ENCODE measurements around the gene NDUFB10.
"Not testable (repeated sequence)": the region's sequence is repeated elsewhere in the genome, so short reads cannot be mapped to it uniquely, and the experiment has no call there.

The NDUFB10 gene

DNA sequence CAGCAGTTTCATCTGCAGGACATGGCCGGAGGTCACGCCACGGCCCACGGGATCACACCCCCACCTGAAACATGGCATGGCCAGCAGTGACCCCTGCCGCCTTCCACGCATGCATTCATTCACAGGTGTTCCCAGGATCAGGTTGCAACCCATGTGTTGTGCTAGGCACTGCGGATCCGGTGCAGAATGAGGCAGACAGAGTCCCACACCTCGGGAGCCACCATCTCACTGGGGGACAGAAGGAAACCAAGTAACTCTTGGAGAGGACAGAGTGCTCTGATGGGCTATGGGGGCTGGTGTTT lies 12.0 kb upstream of the NDUFB10 start:
- H3K4me3 ChIP-seq (ENCODE audit: control insufficient read depth in 1 of 7, extremely low read depth in 1 of 7, insufficient read depth in 4 of 7, low read depth in 2 of 7, low read length in 6 of 7): no peak overlapping the region

DNA sequence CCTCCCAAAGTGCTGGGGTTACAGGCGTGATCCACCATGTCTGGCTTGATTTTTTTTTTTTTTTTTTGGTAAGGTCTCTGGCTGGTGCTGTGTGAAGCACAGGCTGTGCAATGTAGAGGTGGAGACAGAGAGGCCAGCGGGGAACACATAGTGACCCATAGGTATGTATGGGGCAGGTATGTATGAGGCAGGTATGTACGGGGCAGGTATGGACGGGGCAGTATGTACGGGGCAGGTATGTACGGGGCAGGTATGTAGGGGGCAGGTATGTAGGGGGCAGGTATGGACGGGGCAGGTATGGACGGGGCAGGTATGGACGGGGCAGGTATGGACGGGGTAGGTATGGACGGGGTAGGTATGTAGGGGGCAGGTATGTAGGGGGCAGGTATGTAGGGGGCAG lies 9.8 kb upstream of the NDUFB10 start:
- no peak for DNase-seq
- POLR2A ChIA-PET: no interaction called here
- Histone ChIP-seq H3K27ac (ENCODE audit: insufficient read depth in 1 of 2, low read depth in 1 of 2, low read length in 2 of 2, poor library complexity in 1 of 2, severe bottlenecking in 2 of 2) (no peak overlapping the region), H3K36me3 (ENCODE audit: control insufficient read depth in 4 of 4, insufficient read depth in 4 of 4, low read length in 3 of 4) (no peaks in the 10 kb centered on the region), H3K27me3 (replicated peaks in 2 of 5; ENCODE audit: control insufficient read depth in 4 of 5, insufficient read depth in 5 of 5, low read length in 4 of 5) (no peaks in the 10 kb centered on the region), H3K4me1 (ENCODE audit: control extremely low read depth in 1 of 4, control insufficient read depth in 4 of 4, insufficient read depth in 4 of 4, low read length in 3 of 4) (no peaks in the 10 kb centered on the region), H3K9me3 (ENCODE audit: control extremely low read depth in 1 of 5, control insufficient read depth in 4 of 5, insufficient read depth in 2 of 5, low read depth in 1 of 5, low read length in 4 of 5) (no peaks in the 10 kb centered on the region), H3K4me3 (ENCODE audit: control insufficient read depth in 1 of 7, extremely low read depth in 1 of 7, insufficient read depth in 4 of 7, low read depth in 2 of 7, low read length in 6 of 7) (no peak overlapping the region)
- 99% methylated on average over 7 of the region's 11 CpGs for whole genome bisulfite sequencing (ENCODE audit: insufficient coverage)
- CTCF ChIA-PET: interaction anchor here (0.6 kb wide), 1 partner anchor 331 kb away, joined by 3 read pairs; no protein-coding TSS in a partner anchor

More for the DNA sequence above, 12.0 kb upstream of the NDUFB10 start:
- no peak overlapping the region for H3K27ac ChIP-seq (ENCODE audit: insufficient read depth in 1 of 2, low read depth in 1 of 2, low read length in 2 of 2, poor library complexity in 1 of 2, severe bottlenecking in 2 of 2)
- WGBS (ENCODE audit: insufficient coverage): 97% methylated on average over 9 of the region's 9 CpGs
- POLR2A ChIA-PET: no interaction called here
- DNase-seq: no peak
- H3K27me3 ChIP-seq (replicated peaks in 2 of 5; ENCODE audit: control insufficient read depth in 4 of 5, insufficient read depth in 5 of 5, low read length in 4 of 5): no peaks in the 10 kb centered on the region
- peaks cover 0 to 13% (median 9%) of the 10 kb centered on the region in 4 experiments for H3K4me1 ChIP-seq (ENCODE audit: control extremely low read depth in 1 of 4, control insufficient read depth in 4 of 4, insufficient read depth in 4 of 4, low read length in 3 of 4)
- H3K36me3 ChIP-seq (ENCODE audit: control insufficient read depth in 4 of 4, insufficient read depth in 4 of 4, low read length in 3 of 4): no peaks in the 10 kb centered on the region
- H3K9me3 ChIP-seq (ENCODE audit: control extremely low read depth in 1 of 5, control insufficient read depth in 4 of 5, insufficient read depth in 2 of 5, low read depth in 1 of 5, low read length in 4 of 5): no peaks in the 10 kb centered on the region
- CTCF ChIA-PET: interaction anchor here (0.8 to 1.0 kb wide), 2 partner anchors 10 to 16 kb away, joined by 3 read pairs; no protein-coding TSS in a partner anchor

DNA sequence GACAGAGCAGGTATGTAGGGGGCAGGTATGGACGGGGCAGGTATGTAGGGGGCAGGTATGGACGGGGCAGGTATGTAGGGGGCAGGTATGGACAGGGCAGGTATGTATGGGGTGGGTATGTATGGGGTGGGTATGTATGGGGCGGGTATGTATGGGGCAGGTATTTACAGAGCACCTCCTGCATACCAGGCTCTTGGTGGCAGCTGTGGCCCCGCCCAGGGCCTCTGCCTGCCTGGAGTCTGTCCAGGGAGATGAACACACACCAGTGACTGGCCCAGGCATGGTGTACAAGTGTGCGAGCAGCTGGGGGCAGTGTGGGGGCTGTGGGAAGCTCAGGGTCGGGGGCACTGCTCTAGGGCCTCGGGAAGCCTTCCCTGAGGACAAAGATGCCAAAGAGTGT lies 9.3 kb upstream of the NDUFB10 start:
- 89% methylated on average over 4 of the region's 7 CpGs for WGBS (ENCODE audit: insufficient coverage)
- no peak overlapping the region for H3K4me3 ChIP-seq (ENCODE audit: control insufficient read depth in 1 of 7, extremely low read depth in 1 of 7, insufficient read depth in 4 of 7, low read depth in 2 of 7, low read length in 6 of 7)
- H3K27ac ChIP-seq (ENCODE audit: insufficient read depth in 1 of 2, low read depth in 1 of 2, low read length in 2 of 2, poor library complexity in 1 of 2, severe bottlenecking in 2 of 2): no peak overlapping the region
- no peaks in the 10 kb centered on the region for H3K36me3 ChIP-seq (ENCODE audit: control insufficient read depth in 4 of 4, insufficient read depth in 4 of 4, low read length in 3 of 4)
- no peak for DNase-seq
- ChIA-PET CTCF (interaction anchor here (0.5 to 1.7 kb wide), 2 partner anchors 10 to 117 kb away, joined by 3 to 6 read pairs; no protein-coding TSS in a partner anchor), POLR2A (no interaction called here)
- no peaks in the 10 kb centered on the region for H3K4me1 ChIP-seq (ENCODE audit: control extremely low read depth in 1 of 4, control insufficient read depth in 4 of 4, insufficient read depth in 4 of 4, low read length in 3 of 4)
- no peaks in the 10 kb centered on the region for H3K27me3 ChIP-seq (replicated peaks in 2 of 5; ENCODE audit: control insufficient read depth in 4 of 5, insufficient read depth in 5 of 5, low read length in 4 of 5)
- H3K9me3 ChIP-seq (ENCODE audit: control extremely low read depth in 1 of 5, control insufficient read depth in 4 of 5, insufficient read depth in 2 of 5, low read depth in 1 of 5, low read length in 4 of 5): no peaks in the 10 kb centered on the region

DNA sequence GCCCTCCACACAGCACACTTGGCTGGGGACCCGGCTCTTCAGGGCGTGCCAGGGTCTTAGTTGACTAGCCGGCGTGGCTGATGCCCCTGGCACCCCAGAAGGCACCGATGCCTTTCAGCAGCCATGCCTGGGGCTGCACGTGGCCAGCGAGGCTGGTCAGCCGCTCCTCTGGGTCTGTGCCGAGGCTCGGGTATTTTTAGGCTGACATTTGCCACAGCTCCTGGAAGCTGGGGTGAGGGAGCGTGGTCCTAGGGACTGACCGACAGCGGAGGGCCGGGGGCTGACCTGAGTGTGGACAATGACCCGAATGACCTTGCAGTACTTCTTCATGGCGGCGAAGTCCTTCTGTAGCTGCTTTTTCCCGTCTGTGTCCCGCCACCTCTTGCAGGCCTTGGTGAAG lies 8.8 kb upstream of the NDUFB10 start:
- no peaks in the 10 kb centered on the region for H3K4me1 ChIP-seq (ENCODE audit: control extremely low read depth in 1 of 4, control insufficient read depth in 4 of 4, insufficient read depth in 4 of 4, low read length in 3 of 4)
- no peaks in the 10 kb centered on the region for H3K36me3 ChIP-seq (ENCODE audit: control insufficient read depth in 4 of 4, insufficient read depth in 4 of 4, low read length in 3 of 4)
- WGBS (ENCODE audit: insufficient coverage): 97% methylated on average over 19 of the region's 19 CpGs
- no peak overlapping the region for H3K4me3 ChIP-seq (ENCODE audit: control insufficient read depth in 1 of 7, extremely low read depth in 1 of 7, insufficient read depth in 4 of 7, low read depth in 2 of 7, low read length in 6 of 7)
- CTCF ChIA-PET: interaction anchor here (0.5 to 1.7 kb wide), 4 partner anchors 10 to 166 kb away, joined by 3 to 6 read pairs (median 4); no protein-coding TSS in a partner anchor
- POLR2A ChIA-PET: no interaction called here
- no peak for DNase-seq
- no peaks in the 10 kb centered on the region for H3K27me3 ChIP-seq (replicated peaks in 2 of 5; ENCODE audit: control insufficient read depth in 4 of 5, insufficient read depth in 5 of 5, low read length in 4 of 5)
- no peaks in the 10 kb centered on the region for H3K9me3 ChIP-seq (ENCODE audit: control extremely low read depth in 1 of 5, control insufficient read depth in 4 of 5, insufficient read depth in 2 of 5, low read depth in 1 of 5, low read length in 4 of 5)
- H3K27ac ChIP-seq (ENCODE audit: insufficient read depth in 1 of 2, low read depth in 1 of 2, low read length in 2 of 2, poor library complexity in 1 of 2, severe bottlenecking in 2 of 2): no peak overlapping the region

DNA sequence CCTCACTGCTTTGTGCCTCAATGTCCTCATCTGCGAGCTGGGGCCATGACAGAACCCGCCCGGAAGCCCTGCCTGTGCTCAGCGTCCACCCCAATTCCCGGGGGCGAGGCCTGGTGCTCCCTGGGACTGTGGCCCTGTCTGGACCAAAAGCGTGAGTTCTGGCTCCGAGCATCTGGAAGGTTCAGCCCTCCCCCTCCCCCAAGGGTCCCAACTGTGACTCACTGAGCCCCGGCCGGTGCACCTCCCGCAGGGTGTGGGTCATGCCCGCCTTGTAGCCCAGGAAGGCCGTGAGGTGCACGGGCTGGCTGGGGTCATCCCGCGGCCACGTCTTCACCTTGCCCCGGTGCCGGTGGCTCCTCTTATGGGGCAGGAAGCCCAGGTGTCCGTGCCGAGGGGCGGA lies 5.6 kb upstream of the NDUFB10 start:
- no peaks in the 10 kb centered on the region for H3K36me3 ChIP-seq (ENCODE audit: control insufficient read depth in 4 of 4, insufficient read depth in 4 of 4, low read length in 3 of 4)
- peaks cover 0 to 6% (median 0%) of the 10 kb centered on the region in 5 experiments for H3K27me3 ChIP-seq (replicated peaks in 2 of 5; ENCODE audit: control insufficient read depth in 4 of 5, insufficient read depth in 5 of 5, low read length in 4 of 5)
- H3K4me1 ChIP-seq (ENCODE audit: control extremely low read depth in 1 of 4, control insufficient read depth in 4 of 4, insufficient read depth in 4 of 4, low read length in 3 of 4): peaks cover 0 to 1% (median 0%) of the 10 kb centered on the region in 4 experiments
- no peaks in the 10 kb centered on the region for H3K9me3 ChIP-seq (ENCODE audit: control extremely low read depth in 1 of 5, control insufficient read depth in 4 of 5, insufficient read depth in 2 of 5, low read depth in 1 of 5, low read length in 4 of 5)
- no peak for DNase-seq
- no peak overlapping the region for H3K4me3 ChIP-seq (ENCODE audit: control insufficient read depth in 1 of 7, extremely low read depth in 1 of 7, insufficient read depth in 4 of 7, low read depth in 2 of 7, low read length in 6 of 7)
- POLR2A ChIA-PET: no interaction called here
- 95% methylated on average over 17 of the region's 22 CpGs for WGBS (ENCODE audit: insufficient coverage)
- H3K27ac ChIP-seq (ENCODE audit: insufficient read depth in 1 of 2, low read depth in 1 of 2, low read length in 2 of 2, poor library complexity in 1 of 2, severe bottlenecking in 2 of 2): no peak overlapping the region
- CTCF ChIA-PET: interaction anchor here (1.2 to 1.6 kb wide), 2 partner anchors 10 to 94 kb away, joined by 3 read pairs; partner anchors contain the start of gene MSRB1

GRCh38 chr16:1957434-1958142 lies 1.8 kb upstream of the NDUFB10 start:
- WGBS (ENCODE audit: insufficient coverage): 89% methylated on average over 15 of the region's 22 CpGs
- H3K4me3 ChIP-seq (ENCODE audit: control insufficient read depth in 1 of 7, extremely low read depth in 1 of 7, insufficient read depth in 4 of 7, low read depth in 2 of 7, low read length in 6 of 7); H3K27me3 ChIP-seq (replicated peaks in 2 of 5; ENCODE audit: control insufficient read depth in 4 of 5, insufficient read depth in 5 of 5, low read length in 4 of 5); H3K27ac ChIP-seq (ENCODE audit: insufficient read depth in 1 of 2, low read depth in 1 of 2, low read length in 2 of 2, poor library complexity in 1 of 2, severe bottlenecking in 2 of 2); H3K9me3 ChIP-seq (ENCODE audit: control extremely low read depth in 1 of 5, control insufficient read depth in 4 of 5, insufficient read depth in 2 of 5, low read depth in 1 of 5, low read length in 4 of 5); DNase-seq; CTCF ChIA-PET: not testable (repeated sequence)
- Histone ChIP-seq H3K36me3 (ENCODE audit: control insufficient read depth in 4 of 4, insufficient read depth in 4 of 4, low read length in 3 of 4) (peaks cover 0 to 17% (median 14%) of the 10 kb centered on the region in 4 experiments), H3K4me1 (ENCODE audit: control extremely low read depth in 1 of 4, control insufficient read depth in 4 of 4, insufficient read depth in 4 of 4, low read length in 3 of 4) (peaks cover 0 to 33% (median 25%) of the 10 kb centered on the region in 4 experiments)
- POLR2A ChIA-PET: interaction anchor here (0.6 kb wide), 1 partner anchor 14 kb away, joined by 3 read pairs; the partner anchor contains the start of gene TBL3

- 75% methylated on average over 20 of the region's 30 CpGs for WGBS (ENCODE audit: insufficient coverage)
These were observed 1.2 kb upstream of the NDUFB10 start for GRCh38 chr16:1958143-1958491.

More at GRCh38 chr16:1958143-1958491, 1.2 kb upstream of the NDUFB10 start:
- H3K4me3 ChIP-seq (ENCODE audit: control insufficient read depth in 1 of 7, extremely low read depth in 1 of 7, insufficient read depth in 4 of 7, low read depth in 2 of 7, low read length in 6 of 7); CTCF ChIA-PET; H3K9me3 ChIP-seq (ENCODE audit: control extremely low read depth in 1 of 5, control insufficient read depth in 4 of 5, insufficient read depth in 2 of 5, low read depth in 1 of 5, low read length in 4 of 5); DNase-seq; H3K27ac ChIP-seq (ENCODE audit: insufficient read depth in 1 of 2, low read depth in 1 of 2, low read length in 2 of 2, poor library complexity in 1 of 2, severe bottlenecking in 2 of 2); H3K27me3 ChIP-seq (replicated peaks in 2 of 5; ENCODE audit: control insufficient read depth in 4 of 5, insufficient read depth in 5 of 5, low read length in 4 of 5): not testable (repeated sequence)
- Histone ChIP-seq H3K36me3 (ENCODE audit: control insufficient read depth in 4 of 4, insufficient read depth in 4 of 4, low read length in 3 of 4) (peaks cover 0 to 22% (median 19%) of the 10 kb centered on the region in 4 experiments), H3K4me1 (ENCODE audit: control extremely low read depth in 1 of 4, control insufficient read depth in 4 of 4, insufficient read depth in 4 of 4, low read length in 3 of 4) (peaks cover 0 to 38% (median 27%) of the 10 kb centered on the region in 4 experiments)
- POLR2A ChIA-PET: interaction anchor here (0.6 kb wide), 1 partner anchor 14 kb away, joined by 3 read pairs; the partner anchor contains the start of gene TBL3
